Stimulated activated CD4-positive, alpha-beta T cell treated with anti-CD3 and anti-CD28 coated beads, Interleukin-1b, Interleukin-23, amount 100 ng/mL, for 48 hours (primary cell): Measurements from ENCODE around the gene ZC3H4.

Source experiments
- DNase-seq: peaks from one replicate; pipeline ENCODE4 v3.0.0-alpha.2; 2020

The ZC3H4 gene

DNA sequence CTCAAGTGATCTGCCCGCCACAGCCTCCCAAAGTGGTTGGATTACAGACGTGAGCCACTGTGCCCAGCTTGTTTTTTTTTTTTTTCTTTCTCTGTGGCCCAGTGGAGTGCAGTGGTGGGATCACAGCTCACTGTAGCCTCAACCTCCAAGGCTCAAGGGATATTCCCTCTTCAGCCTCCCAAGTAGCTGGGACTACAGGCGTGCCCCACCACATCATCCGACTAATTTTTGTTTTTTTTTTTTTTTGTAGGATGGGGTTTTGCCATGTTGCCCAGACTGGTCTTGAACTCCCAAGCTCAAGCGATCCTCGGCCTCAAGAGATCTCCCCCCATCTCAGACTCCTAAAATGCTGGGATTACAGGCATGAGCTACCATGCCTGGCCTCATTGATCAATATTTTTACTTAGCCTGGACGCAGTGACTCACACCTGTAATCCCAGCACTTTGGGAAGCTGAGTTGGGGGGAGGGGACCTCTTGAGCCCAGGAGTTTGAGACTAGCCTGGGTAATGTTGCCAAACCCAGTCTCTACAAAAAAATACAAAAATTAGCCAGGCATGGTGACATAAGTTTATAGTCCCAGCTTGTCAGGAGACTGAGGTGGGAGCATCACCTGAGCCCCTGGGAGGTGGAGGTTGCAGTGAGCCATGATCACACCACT is 18.7 kb upstream of the ZC3H4 start:
- no peak for DNase-seq

DNA sequence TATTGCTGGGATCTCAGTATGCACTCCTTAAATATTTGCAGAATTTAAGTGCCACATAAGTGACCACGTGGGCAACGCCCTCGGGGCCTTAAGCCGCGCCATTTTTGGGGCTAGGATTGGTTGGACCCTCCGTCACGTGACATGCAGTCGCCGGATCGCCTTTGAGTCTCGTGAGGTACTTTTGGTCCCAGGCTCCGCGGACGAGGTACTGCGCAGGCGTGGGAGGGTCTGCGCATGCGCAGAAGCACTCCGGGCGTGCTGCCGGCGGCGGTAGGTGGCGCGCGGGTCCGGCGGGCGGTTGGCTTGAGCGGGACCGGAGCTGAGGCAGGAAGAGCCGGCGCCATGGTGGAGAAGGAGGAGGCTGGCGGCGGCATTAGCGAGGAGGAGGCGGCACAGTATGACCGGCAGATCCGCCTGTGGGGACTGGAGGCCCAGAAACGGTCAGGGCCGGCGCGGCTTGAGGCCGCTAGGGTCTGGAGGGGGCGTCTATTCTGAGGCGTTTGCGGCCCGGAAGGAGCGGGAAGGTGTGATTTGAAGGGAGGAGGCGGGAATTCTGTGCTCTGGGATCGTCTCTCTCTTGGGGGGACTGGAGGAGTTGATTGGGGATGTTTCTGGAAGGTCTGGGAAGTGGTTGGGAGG is 17.1 kb upstream of the ZC3H4 start, which contains the start of gene SAE1:
TSS of gene SAE1 (plus strand) at position 247 of the 639 bp plus-strand sequence. CDS start at position 343, 96 bp downstream.
- DNase-seq: peak; percentile 96

- no peak for DNase-seq
Observed at GRCh38 chr19:47130120-47130588, 16.6 kb upstream of the ZC3H4 start.

DNA sequence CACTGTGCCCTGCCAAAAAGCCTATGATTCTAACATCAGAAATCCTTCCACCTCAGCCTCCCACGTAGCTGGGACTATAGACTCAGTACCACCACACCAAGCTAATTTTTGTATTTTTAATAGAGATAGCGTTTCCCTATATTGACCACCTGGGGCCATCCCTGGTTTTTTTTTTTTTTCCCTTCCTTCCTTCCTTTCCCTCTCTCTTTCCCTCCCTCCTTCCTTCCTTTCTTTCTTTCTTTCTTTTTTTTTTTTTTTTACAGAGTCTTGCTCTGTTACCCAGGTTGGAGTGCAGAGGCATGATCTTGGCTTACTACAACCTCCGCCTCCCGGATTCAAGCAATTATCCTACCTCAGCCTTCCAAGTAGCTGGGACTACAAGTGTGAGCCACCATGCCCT is 16.0 kb upstream of the ZC3H4 start:
- DNase-seq: no peak

DNA sequence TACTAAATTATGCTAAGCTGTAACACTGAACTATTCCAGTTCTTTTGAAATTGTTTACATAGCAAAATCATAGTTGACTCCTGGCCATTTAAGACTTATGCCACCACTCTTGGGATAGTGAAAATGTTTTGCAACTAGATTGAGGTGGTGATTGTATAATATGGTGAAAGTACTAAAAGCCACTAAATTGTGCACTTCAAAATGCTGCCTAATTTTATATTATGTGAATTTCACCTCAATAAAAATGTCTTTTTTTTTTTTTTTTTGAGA is 12.0 kb upstream of the ZC3H4 start:
- no peak for DNase-seq

DNA sequence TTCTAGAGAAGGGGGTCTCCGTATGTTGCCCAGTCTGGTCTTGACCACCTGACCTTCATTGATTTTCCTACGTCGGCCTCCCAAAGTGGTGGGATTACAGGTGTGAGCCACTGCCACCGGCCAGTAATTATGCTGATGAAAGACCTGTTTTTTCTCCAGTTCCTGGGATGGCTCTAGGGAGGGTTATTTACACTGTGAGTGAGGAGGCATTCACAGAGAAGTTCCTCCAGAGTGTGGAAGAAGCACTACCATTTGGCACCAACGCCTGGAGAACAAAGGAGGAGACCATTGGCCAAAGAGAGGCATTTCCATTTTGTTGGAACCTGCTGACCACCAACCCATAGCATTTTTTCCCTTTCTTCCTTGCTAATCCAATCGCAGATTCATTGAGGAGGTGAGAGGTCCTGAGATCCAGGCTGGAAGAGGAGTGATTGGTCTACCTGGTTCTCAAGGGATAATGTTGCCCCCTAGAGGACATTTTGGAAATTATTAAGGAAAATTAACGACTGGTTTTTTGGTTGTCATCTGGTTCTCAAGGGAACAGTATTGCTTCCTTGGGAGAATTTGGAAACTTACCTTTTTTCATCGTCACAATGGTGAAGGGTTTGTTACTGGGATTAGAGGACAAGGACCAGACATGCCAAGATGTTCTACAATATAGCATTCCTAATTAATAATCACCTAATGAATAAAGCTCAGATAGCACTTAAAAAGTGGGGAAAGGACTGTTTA is 11.5 kb upstream of the ZC3H4 start:
- DNase-seq: no peak

DNA sequence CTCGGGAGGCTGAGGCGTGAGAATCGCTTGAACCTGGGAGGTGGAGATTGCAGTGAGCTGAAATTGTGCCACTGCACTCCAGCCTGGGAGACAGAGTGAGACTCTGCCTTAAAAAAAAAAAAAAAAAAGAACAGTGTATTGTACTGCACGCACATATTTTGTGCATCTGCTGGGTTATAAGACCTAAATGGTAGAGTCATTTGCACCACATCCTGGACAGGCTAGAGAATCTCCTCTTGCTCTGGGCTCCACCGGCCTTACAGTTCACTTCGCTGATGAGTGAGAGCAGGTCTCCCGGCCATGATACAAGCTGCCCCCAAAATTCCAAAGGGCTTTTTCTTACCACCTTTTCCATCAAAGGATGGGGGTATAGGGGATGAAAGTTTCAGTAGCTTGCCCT is 9.8 kb upstream of the ZC3H4 start:
- no peak for DNase-seq

- no peak for DNase-seq
Observed at GRCh38 chr19:47122359-47123335, 9.1 kb upstream of the ZC3H4 start.

- DNase-seq: no peak
Observed at GRCh38 chr19:47120470-47121067, 7.0 kb upstream of the ZC3H4 start.

DNA sequence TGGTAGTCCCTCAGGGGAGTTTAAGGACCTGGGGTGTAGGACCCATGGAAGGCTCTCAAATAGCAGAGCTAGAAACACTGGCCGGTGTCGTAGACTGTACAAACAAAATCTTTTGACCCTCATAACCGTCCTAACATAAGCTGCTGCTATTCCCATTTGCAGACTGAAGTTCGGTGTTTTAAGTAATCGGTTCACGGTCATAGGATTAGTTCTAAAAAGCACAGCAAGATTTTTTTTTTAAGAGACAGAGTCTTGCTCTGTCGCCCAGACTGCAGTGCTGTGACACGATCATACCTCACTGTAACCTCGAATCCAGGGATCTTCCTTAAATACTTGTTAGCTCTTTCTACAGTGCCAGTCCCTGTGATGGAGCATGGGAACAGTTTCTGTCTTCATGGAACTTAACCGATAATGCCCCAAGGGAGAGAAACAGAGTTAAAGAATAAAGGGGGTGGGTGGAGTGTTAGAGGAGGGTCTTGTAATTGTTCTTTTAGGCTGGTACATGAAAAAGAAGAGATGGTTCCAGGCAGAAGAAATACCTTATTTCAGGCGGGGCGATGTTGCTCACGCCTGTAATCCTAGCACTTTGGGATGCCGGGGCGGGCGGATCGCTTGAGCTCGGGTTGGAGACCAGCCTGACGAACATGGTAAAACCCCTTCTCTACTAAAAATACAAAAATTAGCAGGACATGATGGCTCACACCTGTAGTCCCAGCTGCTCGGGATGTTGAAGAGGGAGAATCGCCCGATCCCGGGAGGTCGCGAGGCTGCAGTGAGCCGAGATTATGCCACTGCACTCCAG is 475 bp upstream of the ZC3H4 start:
- no peak for DNase-seq

- DNase-seq: peak; percentile 88
Observed at GRCh38 chr19:47112166-47112996, 1.2 kb downstream of the ZC3H4 start.

- DNase-seq: no peak
Observed at GRCh38 chr19:47111682-47112165, 1.9 kb downstream of the ZC3H4 start.

GRCh38 chr19:47111006-47111621 is 2.5 kb downstream of the ZC3H4 start:
- DNase-seq: peak; percentile 54

GRCh38 chr19:47110521-47111005 is 3.0 kb downstream of the ZC3H4 start:
- peak; percentile 46 for DNase-seq

GRCh38 chr19:47109541-47110375 is 3.8 kb downstream of the ZC3H4 start:
- peak; percentile 81 for DNase-seq

DNA sequence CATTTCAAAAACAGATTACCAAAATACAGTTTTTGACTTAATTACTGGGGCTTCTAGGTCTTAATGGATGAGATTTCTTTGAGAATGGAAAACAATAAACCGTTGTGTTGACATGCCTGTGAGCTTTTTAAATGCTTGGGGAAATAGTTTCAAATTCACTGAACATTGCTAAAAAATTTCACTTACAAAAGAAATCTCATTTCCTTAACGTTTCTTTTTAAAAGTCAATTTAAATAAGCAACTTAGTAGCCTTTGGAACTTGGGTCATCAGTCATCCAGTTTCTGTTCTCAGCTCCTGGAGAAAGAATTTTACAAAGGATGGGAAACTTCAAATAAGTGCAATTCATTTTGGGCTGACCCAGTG is 4.4 kb downstream of the ZC3H4 start:
- no peak for DNase-seq

DNA sequence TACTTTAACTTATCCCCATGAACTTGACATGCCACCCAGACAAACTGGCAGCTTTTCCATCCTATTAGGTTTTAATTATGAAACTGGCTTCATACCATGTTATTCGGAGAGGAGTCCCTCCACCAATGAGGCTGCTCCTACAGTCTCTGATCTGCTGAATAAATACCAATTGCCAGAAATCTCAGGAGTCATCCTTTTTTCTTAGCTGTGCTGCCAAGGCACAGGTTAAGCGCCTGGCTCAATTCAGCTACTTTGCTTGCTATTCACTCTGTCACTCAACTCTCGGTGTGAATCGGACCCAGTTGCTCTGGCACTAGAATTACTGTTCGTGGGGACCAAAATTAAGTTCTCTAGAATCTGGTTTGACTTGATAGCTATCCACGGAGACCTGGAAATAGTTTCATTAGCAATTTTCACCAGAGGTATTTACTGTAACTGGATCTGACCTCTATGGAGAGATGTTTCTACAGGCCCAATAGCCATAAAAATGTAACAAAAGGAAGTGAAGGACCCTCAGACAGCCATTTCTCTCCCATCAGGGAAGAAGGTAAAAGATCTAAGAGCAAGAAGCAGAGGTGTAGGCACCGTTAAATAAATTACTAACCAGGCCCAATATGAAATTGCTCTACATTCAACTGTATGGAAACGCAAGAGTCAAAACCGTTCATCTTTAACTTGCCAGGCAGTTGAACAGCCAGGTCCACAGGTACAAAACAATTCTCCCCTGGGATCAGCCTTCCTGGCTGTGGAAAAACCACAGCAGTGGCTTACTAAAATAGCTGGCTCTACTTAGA is 5.4 kb downstream of the ZC3H4 start:
- DNase-seq: peak; percentile 19
